Panc1 (cell line): ENCODE measurements around the gene FBXO24. TPM values are rescaled to one million over a fixed set of nuclear protein-coding genes. Genes with fewer than 3 reads are reported as not detected.

Experiments used
- ATAC-seq: fragments of 200-7000 bp; cut with Tn5 transposase; 2 replicates; pipeline ENCODE4 v1.9.1; 2020; ENCODE audit warnings: mild to moderate bottlenecking, moderate library complexity
- BruUV-seq: library from RNA; stranded (reverse); fragments of 400-500 nt; replicated peaks from 2 replicates; lab custom pipeline; 2021; lab: Mats Ljungman, UMichigan
- CTCF ChIA-PET: fragments of 300-600 bp; sonication (Branson Sonifier 250); formaldehyde crosslinking; loops from one replicate; lab custom pipeline; 2022; ENCODE audit warnings: antibody characterized with exemption; lab: Charles Lee
- POLR2A ChIA-PET: fragments of 300-600 bp; sonication (Branson Sonifier 250); formaldehyde crosslinking; loops from one replicate; lab custom pipeline; 2022; ENCODE audit warnings: antibody characterized with exemption; lab: Charles Lee
- DNase-seq: peaks from one replicate; pipeline ENCODE4 v3.0.0-alpha.2; 2010; ENCODE audit warnings: low read depth, low spot score
- H3K27ac ChIP-seq: 2 replicates; pipeline ENCODE4 v1.5.1; 2011; ENCODE audit warnings: mild to moderate bottlenecking, low read length, inconsistent platforms
- H3K27me3 ChIP-seq: fragments of 200-500 bp; sonication (Bioruptor generic); 2 replicates; pipeline ENCODE4 v1.6.0; 2014; ENCODE audit warnings: low read length, inconsistent platforms; ENCODE audit not compliant: control insufficient read depth, insufficient read depth
- H3K36me3 ChIP-seq: fragments of 200-500 bp; sonication (Bioruptor generic); 2 replicates; pipeline ENCODE4 v1.5.1; 2014; ENCODE audit warnings: inconsistent platforms, mild to moderate bottlenecking, low read length, moderate library complexity; ENCODE audit not compliant: control insufficient read depth, insufficient read depth
- H3K4me1 ChIP-seq: 2 replicates; pipeline ENCODE4 v1.5.1; 2011; ENCODE audit warnings: inconsistent platforms, mild to moderate bottlenecking, low read length, moderate library complexity; ENCODE audit not compliant: control insufficient read depth, insufficient read depth
- H3K4me3 ChIP-seq, 2 experiments: 2 replicates each; pipeline ENCODE4 v1.5.1; 2011 to 2012; ENCODE audit warnings: low read depth in 2 of 2, low read length in 2 of 2, mild to moderate bottlenecking in 2 of 2, inconsistent platforms in 1 of 2, moderate library complexity in 1 of 2
- H3K9me3 ChIP-seq: fragments of 200-500 bp; sonication (Bioruptor generic); 2 replicates; pipeline ENCODE4 v1.5.1; 2014; ENCODE audit warnings: low read depth, mild to moderate bottlenecking, inconsistent platforms, low read length, moderate library complexity; ENCODE audit not compliant: control insufficient read depth, insufficient read depth
- POLR2AphosphoS5 ChIP-seq: IDR thresholded peaks from 2 replicates; pipeline ENCODE4 v1.6.1; 2012; ENCODE audit warnings: mild to moderate bottlenecking, low read depth, low read length, moderate library complexity
- SIN3A ChIP-seq: IDR thresholded peaks from 2 replicates; pipeline ENCODE4 v1.6.1; 2012; ENCODE audit warnings: low read depth, mild to moderate bottlenecking, low read length, moderate library complexity, borderline replicate concordance; ENCODE audit not compliant: insufficient read depth
- TCF7L2 ChIP-seq: IDR thresholded peaks from 2 replicates; pipeline ENCODE4 v1.6.1; 2011; ENCODE audit warnings: mild to moderate bottlenecking, low read depth, low read length, inconsistent platforms
- in situ Hi-C: cut with HindIII; loops from 2 replicates; pipeline ENCODE4 v1.10.0; 2016; ENCODE audit warnings: low sequenced_read_pairs, low pct_unique_long_range_greater_than_20kb
- intact Hi-C: fragments of 100-400 bp; cut with micrococcal nuclease; formaldehyde crosslinking; loops from one replicate; pipeline ENCODE4 v1.10.0; 2022; ENCODE audit not compliant: unreplicated experiment
- total RNA-seq: library from RNA; stranded (reverse); gene quantifications from one replicate; pipeline ENCODE4 v1.2.1, GENCODE V29; 2021; ENCODE audit not compliant: unreplicated experiment
- TF ChIP-seq, protein P1 (sequence below): fragments of 450-650 bp; IDR thresholded peaks from 2 replicates; pipeline ENCODE4 v1.5.1; 2017; ENCODE audit warnings: mild to moderate bottlenecking
- TF ChIP-seq, protein P2 (sequence below), 2 experiments: IDR thresholded peaks; 2 replicates each; pipeline ENCODE4 v1.6.1; 2011 to 2012; ENCODE audit warnings: low read depth in 2 of 2, control low read depth in 1 of 2, low read length in 1 of 2, mild to moderate bottlenecking in 1 of 2, moderate library complexity in 1 of 2; ENCODE audit not compliant: insufficient read depth in 1 of 2

Gene FBXO24
- total RNA-seq, 1 experiment from 2014 or later = 0.59 TPM

DNA sequence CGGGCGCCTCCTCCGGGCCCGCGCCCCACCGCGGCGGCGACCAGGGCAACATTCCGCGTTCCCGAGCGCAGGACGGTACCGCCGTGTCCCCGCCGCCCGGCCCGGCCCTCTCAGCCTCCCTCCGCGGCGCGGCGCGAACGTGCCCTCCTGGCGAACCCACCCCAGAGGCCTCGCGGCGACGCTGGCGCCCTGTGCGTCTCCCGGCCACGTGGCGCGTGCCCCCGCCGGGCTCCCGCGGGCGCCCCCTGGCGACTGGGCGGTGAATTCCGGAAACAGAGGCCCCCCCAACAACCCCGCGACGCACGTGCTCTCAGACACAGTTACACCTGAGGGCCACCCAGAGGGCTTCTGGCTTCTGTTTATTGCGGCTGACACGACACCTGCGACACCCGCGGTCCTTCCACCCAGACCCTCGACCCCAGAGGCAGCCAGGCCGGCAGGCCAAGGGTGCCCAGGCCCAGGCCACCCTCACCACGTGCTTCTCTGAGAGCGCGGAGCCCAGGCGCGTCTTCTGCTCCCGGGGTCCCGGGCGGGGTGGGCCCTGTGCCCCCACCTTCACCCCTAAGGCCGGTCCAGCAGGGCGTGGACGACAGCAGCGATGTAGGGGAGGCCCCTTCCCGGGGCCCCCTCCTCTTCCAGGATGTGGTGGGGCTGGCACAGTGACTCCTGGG lies 12.3 kb upstream of the FBXO24 start, which contains the start of gene SAP25:
Gene SAP25, minus strand, starts transcription at position 210 of the 671 bp plus-strand sequence. Its CDS starts 158 bp downstream, at position 52.
- H3K9me3 ChIP-seq = no peaks in the 10 kb centered on the region
- no peak within 1 kb of the TSS for H3K4me3 ChIP-seq
- intact Hi-C loops = no loop called here
- POLR2A ChIA-PET = interaction anchor here (0.6 kb wide), 1 partner anchor 316 kb away, joined by 3 read pairs; the partner anchor contains the start of gene UFSP1
- DNase-seq = no peak
- no peaks in the 10 kb centered on the region for H3K27me3 ChIP-seq
- H3K4me1 ChIP-seq = peaks cover 22% of the 10 kb centered on the region
- no TSS peak for BruUV-seq
- CTCF ChIA-PET = no interaction called here
- no peak within 1 kb of the TSS for H3K27ac ChIP-seq
- H3K36me3 ChIP-seq = no peaks in the 10 kb centered on the region
- in situ Hi-C loops = no loop called here
- no peak for ATAC-seq
- TF ChIP-seq TCF7L2 = no peak
- TF ChIP-seq, protein P1, sequence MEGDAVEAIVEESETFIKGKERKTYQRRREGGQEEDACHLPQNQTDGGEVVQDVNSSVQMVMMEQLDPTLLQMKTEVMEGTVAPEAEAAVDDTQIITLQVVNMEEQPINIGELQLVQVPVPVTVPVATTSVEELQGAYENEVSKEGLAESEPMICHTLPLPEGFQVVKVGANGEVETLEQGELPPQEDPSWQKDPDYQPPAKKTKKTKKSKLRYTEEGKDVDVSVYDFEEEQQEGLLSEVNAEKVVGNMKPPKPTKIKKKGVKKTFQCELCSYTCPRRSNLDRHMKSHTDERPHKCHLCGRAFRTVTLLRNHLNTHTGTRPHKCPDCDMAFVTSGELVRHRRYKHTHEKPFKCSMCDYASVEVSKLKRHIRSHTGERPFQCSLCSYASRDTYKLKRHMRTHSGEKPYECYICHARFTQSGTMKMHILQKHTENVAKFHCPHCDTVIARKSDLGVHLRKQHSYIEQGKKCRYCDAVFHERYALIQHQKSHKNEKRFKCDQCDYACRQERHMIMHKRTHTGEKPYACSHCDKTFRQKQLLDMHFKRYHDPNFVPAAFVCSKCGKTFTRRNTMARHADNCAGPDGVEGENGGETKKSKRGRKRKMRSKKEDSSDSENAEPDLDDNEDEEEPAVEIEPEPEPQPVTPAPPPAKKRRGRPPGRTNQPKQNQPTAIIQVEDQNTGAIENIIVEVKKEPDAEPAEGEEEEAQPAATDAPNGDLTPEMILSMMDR = no peak; the same call in 1 of the 2 replicates

DNA sequence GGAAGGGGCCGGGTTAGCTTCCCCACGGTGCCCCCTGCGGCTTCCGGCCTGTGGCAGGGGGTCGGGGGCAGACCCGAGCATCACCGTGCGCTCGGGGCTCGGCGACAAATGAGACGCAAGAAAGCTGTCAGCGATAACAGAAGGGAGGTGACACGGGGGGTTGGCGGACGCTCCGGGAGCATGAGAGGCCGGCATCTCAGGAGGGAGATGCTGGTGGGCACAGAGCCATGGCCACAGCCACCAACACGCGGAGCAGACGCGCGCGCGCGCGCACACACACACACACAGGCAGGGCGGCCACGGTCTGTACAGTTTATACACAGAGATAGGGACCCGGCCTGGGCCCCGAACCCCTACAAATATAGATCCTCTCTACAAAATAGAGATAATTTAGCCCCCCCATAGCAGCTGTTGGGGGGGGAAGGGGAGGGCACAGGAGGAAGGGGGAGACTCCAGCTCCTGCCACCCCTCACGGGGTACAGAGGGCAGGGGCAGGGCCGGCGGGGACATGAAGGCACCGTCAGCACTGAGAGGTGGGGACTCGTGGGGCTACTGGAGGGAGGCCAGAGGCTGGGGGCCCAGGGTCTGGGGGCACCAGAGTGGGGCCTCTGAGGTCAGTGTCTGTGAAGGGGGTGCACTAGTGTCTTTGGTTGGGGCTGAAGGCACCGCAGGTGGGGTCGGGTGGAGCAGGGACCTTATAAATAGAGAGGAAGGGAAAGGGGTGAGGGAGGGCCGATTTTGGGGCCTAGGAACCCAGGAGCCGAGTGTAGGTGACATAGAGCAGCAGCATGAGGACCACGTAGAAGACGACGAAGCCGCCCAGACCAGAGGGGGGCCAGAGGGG lies 11.5 kb upstream of the FBXO24 start:
- no peak overlapping the region for H3K27ac ChIP-seq
- in situ Hi-C loops = no loop called here
- CTCF ChIA-PET = no interaction called here
- no peak for TF ChIP-seq TCF7L2
- H3K27me3 ChIP-seq = no peaks in the 10 kb centered on the region
- H3K4me1 ChIP-seq = peaks cover 20% of the 10 kb centered on the region
- POLR2A ChIA-PET = no interaction called here
- H3K4me3 ChIP-seq = no peak overlapping the region
- H3K36me3 ChIP-seq = no peaks in the 10 kb centered on the region
- DNase-seq (no peak), ATAC-seq (no peak)
- no peaks in the 10 kb centered on the region for H3K9me3 ChIP-seq
- intact Hi-C loops = no loop called here
- BruUV-seq = no TSS peak

DNA sequence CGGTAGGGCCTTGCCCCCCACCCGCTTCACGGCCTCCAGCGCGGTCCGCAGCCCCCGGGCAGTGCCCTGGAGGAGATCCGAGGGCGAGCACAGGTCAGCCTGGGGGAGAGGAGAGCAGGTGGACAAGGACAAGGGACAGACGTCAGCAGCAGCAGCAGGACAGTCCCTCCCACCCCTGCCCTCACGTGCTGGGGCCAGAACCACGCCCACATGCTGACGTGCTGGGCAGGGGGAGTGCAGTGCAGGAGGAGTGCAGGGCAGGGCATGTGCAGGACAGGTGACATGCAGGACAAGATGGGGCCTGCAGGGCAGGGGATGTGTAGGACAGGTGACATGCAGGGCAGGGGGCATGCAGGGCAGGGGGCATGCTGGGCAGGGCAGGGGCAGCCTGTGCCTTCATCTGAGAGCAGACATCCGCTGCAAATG lies 10.9 kb upstream of the FBXO24 start:
- Histone ChIP-seq H3K27me3 (no peaks in the 10 kb centered on the region), H3K36me3 (no peaks in the 10 kb centered on the region), H3K9me3 (no peaks in the 10 kb centered on the region), H3K4me3 (no peak overlapping the region), H3K27ac (no peak overlapping the region), H3K4me1 (peaks cover 20% of the 10 kb centered on the region)
- POLR2A ChIA-PET = no interaction called here
- intact Hi-C loops (no loop called here), in situ Hi-C loops (no loop called here)
- TF ChIP-seq, protein P1 = no peak
- no peak for TF ChIP-seq SIN3A
- TF ChIP-seq POLR2AphosphoS5 = no peak
- TF ChIP-seq, protein P2, sequence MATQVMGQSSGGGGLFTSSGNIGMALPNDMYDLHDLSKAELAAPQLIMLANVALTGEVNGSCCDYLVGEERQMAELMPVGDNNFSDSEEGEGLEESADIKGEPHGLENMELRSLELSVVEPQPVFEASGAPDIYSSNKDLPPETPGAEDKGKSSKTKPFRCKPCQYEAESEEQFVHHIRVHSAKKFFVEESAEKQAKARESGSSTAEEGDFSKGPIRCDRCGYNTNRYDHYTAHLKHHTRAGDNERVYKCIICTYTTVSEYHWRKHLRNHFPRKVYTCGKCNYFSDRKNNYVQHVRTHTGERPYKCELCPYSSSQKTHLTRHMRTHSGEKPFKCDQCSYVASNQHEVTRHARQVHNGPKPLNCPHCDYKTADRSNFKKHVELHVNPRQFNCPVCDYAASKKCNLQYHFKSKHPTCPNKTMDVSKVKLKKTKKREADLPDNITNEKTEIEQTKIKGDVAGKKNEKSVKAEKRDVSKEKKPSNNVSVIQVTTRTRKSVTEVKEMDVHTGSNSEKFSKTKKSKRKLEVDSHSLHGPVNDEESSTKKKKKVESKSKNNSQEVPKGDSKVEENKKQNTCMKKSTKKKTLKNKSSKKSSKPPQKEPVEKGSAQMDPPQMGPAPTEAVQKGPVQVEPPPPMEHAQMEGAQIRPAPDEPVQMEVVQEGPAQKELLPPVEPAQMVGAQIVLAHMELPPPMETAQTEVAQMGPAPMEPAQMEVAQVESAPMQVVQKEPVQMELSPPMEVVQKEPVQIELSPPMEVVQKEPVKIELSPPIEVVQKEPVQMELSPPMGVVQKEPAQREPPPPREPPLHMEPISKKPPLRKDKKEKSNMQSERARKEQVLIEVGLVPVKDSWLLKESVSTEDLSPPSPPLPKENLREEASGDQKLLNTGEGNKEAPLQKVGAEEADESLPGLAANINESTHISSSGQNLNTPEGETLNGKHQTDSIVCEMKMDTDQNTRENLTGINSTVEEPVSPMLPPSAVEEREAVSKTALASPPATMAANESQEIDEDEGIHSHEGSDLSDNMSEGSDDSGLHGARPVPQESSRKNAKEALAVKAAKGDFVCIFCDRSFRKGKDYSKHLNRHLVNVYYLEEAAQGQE (IDR thresholded peaks at IDR 0.05; ENCODE audit: insufficient read depth in 1 of 2, low read depth in 2 of 2, low read length in 1 of 2) = no peak
- no peak for TF ChIP-seq TCF7L2
- DNase-seq (no peak), ATAC-seq (peak; percentile 4; the same call in 1 of the 2 replicates)
- BruUV-seq = no TSS peak
- CTCF ChIA-PET = no interaction called here
